Liver (tissue), 3 donors: Measurements from ENCODE around the gene MED15.

Source experiments
- EGR1 ChIP-seq, 2 donors: IDR thresholded peaks; 2 replicates each; pipeline ENCODE4 v1.6.1; 2016 to 2018; ENCODE audit warnings: antibody characterized with exemption in 2 of 2, low read depth in 2 of 2
- FOXA2 ChIP-seq: IDR thresholded peaks from 2 replicates; pipeline ENCODE4 v1.6.1; 2016; ENCODE audit warnings: antibody characterized with exemption
- GABPA ChIP-seq, 2 donors: IDR thresholded peaks in 1 of 2; conservative IDR thresholded peaks in 1 of 2; 2 replicates each; pipeline ENCODE4 v1.6.1; 2016; ENCODE audit warnings: antibody characterized with exemption in 2 of 2, mild to moderate bottlenecking in 1 of 2, moderate library complexity in 1 of 2
- JUND ChIP-seq, 2 donors: IDR thresholded peaks; 2 replicates each; pipeline ENCODE4 v1.6.1; 2016; ENCODE audit warnings: antibody characterized with exemption in 2 of 2
- RAD21 ChIP-seq, 2 donors: IDR thresholded peaks; 2 replicates each; pipeline ENCODE4 v1.6.1; 2016; ENCODE audit warnings: antibody characterized with exemption in 2 of 2, mild to moderate bottlenecking in 2 of 2
- RXRA ChIP-seq, 2 donors: IDR thresholded peaks; 2 replicates each; pipeline ENCODE4 v1.6.1; 2017 to 2018; ENCODE audit warnings: antibody characterized with exemption in 2 of 2, mild to moderate bottlenecking in 1 of 2
- SP1 ChIP-seq: IDR thresholded peaks from 2 replicates; pipeline ENCODE4 v1.6.1; 2018; ENCODE audit warnings: antibody characterized with exemption, mild to moderate bottlenecking
- YY1 ChIP-seq: IDR thresholded peaks from 2 replicates; pipeline ENCODE4 v1.6.1; 2016; ENCODE audit warnings: antibody characterized with exemption, mild to moderate bottlenecking
- TF ChIP-seq, protein P1 (sequence below): fragments of 150-350 bp; IDR thresholded peaks from 2 replicates; pipeline ENCODE4 v1.5.1; 2017; ENCODE audit warnings: improper control_type of control experiment, low read depth, low read length; ENCODE audit not compliant: missing input control
- TF ChIP-seq, protein P2 (sequence below): IDR thresholded peaks from 2 replicates; pipeline ENCODE4 v1.6.1; 2016; ENCODE audit warnings: antibody characterized with exemption
- TF ChIP-seq, protein P3 (sequence below): IDR thresholded peaks from 2 replicates; pipeline ENCODE4 v1.6.1; 2016; ENCODE audit warnings: antibody characterized with exemption, mild to moderate bottlenecking
- TF ChIP-seq, protein P4 (sequence below): IDR thresholded peaks from 2 replicates; pipeline ENCODE4 v1.6.1; 2016; ENCODE audit warnings: antibody characterized with exemption
- donor health status: healthy.
- donor health status: healthy.

DNA sequence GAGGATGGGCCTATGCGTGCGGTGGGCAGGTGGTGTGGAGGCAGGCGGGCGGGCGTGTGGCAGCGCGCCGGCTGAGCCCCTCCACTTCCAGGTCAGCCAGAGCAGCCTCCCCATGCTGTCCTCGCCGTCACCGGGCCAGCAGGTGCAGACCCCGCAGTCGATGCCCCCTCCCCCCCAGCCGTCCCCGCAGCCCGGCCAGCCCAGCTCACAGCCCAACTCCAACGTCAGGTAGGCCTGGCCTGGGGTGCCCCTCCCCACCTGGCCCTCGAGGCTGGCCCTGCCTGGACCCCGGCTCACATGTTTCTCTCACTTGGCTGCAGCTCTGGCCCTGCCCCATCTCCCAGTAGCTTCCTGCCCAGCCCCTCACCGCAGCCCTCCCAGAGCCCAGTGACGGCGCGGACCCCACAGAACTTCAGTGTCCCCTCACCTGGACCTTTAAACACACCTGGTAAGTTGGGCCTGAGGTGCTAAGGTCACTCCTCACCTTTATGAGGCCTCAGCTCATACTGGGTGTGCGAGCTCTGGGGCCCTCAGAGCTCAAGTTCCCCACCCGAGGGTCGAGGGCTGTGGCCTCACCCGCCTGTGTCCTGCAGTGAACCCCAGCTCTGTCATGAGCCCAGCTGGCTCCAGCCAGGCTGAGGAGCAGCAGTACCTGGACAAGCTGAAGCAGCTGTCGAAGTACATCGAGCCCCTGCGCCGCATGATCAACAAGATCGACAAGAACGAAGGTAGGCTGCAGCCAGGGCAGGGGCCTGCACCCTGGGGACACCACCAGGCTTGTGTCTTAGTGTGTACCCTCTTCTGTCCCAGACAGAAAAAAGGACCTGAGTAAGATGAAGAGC is 75.3 kb downstream of the MED15 start:
- TF ChIP-seq JUND (IDR thresholded peaks at IDR 0.05) (no peak), SP1 (no peak), GABPA (IDR thresholded peaks at IDR 0.05 in 1 of 2, conservative IDR thresholded peaks at IDR 0.05 in 1 of 2) (no peak), RAD21 (IDR thresholded peaks at IDR 0.05) (no peak), RXRA (IDR thresholded peaks at IDR 0.05) (no peak), FOXA2 (no peak), EGR1 (IDR thresholded peaks at IDR 0.05; ENCODE audit: low read depth in 2 of 2) (no peak), YY1 (no peak)
- TF ChIP-seq, protein P1, sequence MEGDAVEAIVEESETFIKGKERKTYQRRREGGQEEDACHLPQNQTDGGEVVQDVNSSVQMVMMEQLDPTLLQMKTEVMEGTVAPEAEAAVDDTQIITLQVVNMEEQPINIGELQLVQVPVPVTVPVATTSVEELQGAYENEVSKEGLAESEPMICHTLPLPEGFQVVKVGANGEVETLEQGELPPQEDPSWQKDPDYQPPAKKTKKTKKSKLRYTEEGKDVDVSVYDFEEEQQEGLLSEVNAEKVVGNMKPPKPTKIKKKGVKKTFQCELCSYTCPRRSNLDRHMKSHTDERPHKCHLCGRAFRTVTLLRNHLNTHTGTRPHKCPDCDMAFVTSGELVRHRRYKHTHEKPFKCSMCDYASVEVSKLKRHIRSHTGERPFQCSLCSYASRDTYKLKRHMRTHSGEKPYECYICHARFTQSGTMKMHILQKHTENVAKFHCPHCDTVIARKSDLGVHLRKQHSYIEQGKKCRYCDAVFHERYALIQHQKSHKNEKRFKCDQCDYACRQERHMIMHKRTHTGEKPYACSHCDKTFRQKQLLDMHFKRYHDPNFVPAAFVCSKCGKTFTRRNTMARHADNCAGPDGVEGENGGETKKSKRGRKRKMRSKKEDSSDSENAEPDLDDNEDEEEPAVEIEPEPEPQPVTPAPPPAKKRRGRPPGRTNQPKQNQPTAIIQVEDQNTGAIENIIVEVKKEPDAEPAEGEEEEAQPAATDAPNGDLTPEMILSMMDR = no peak
- TF ChIP-seq, protein P2, sequence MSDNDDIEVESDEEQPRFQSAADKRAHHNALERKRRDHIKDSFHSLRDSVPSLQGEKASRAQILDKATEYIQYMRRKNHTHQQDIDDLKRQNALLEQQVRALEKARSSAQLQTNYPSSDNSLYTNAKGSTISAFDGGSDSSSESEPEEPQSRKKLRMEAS = no peak
- TF ChIP-seq, protein P3, sequence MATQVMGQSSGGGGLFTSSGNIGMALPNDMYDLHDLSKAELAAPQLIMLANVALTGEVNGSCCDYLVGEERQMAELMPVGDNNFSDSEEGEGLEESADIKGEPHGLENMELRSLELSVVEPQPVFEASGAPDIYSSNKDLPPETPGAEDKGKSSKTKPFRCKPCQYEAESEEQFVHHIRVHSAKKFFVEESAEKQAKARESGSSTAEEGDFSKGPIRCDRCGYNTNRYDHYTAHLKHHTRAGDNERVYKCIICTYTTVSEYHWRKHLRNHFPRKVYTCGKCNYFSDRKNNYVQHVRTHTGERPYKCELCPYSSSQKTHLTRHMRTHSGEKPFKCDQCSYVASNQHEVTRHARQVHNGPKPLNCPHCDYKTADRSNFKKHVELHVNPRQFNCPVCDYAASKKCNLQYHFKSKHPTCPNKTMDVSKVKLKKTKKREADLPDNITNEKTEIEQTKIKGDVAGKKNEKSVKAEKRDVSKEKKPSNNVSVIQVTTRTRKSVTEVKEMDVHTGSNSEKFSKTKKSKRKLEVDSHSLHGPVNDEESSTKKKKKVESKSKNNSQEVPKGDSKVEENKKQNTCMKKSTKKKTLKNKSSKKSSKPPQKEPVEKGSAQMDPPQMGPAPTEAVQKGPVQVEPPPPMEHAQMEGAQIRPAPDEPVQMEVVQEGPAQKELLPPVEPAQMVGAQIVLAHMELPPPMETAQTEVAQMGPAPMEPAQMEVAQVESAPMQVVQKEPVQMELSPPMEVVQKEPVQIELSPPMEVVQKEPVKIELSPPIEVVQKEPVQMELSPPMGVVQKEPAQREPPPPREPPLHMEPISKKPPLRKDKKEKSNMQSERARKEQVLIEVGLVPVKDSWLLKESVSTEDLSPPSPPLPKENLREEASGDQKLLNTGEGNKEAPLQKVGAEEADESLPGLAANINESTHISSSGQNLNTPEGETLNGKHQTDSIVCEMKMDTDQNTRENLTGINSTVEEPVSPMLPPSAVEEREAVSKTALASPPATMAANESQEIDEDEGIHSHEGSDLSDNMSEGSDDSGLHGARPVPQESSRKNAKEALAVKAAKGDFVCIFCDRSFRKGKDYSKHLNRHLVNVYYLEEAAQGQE = no peak
- TF ChIP-seq, protein P4, sequence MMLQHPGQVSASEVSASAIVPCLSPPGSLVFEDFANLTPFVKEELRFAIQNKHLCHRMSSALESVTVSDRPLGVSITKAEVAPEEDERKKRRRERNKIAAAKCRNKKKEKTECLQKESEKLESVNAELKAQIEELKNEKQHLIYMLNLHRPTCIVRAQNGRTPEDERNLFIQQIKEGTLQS = no peak
